Ovary (tissue), 9 donors: ENCODE measurements around the gene ACTR8. TPM values are rescaled to one million over a fixed set of nuclear protein-coding genes. Genes with fewer than 3 reads are reported as not detected.
A peak's percentile ranks its signal among the peaks of the same experiment; 100 is the strongest.

Source experiments
- DNase-seq, 5 donors: peaks; one replicate each; pipeline ENCODE4 v3.0.0-alpha.2; 2019 to 2020
- H3K27ac ChIP-seq, 2 donors: fragments of 200-600 bp; one replicate each; pipeline versions ENCODE4 v1.5.1 to v1.8.0; 2019 to 2022
- H3K27me3 ChIP-seq: fragments of 200-600 bp; one replicate; pipeline ENCODE4 v1.8.0; 2022
- H3K36me3 ChIP-seq: fragments of 200-600 bp; sonication (generic); one replicate; pipeline ENCODE4 v1.5.1; 2019
- H3K4me1 ChIP-seq: one replicate; pipeline ENCODE4 v1.8.1; 2013; ENCODE audit warnings: mild to moderate bottlenecking, moderate library complexity; ENCODE audit not compliant: insufficient read depth
- H3K4me3 ChIP-seq: fragments of 200-600 bp; sonication (generic); one replicate; pipeline ENCODE4 v1.5.1; 2017
- H3K9me3 ChIP-seq, 2 donors: fragments of 200-600 bp in 1 of 2; sonication (generic) in 1 of 2; one replicate each; pipeline versions ENCODE4 v1.5.1 to v1.8.1; 2013 to 2019; ENCODE audit warnings: mild to moderate bottlenecking in 1 of 2, moderate library complexity in 1 of 2
- EP300 ChIP-seq: sonication (generic); formaldehyde crosslinking; IDR thresholded peaks from one replicate; pipeline ENCODE4 v1.6.1; 2017; ENCODE audit warnings: antibody characterized with exemption
- POLR2A ChIP-seq: fragments of 450-650 bp; IDR thresholded peaks from one replicate; pipeline ENCODE4 v1.6.1; 2017; ENCODE audit warnings: antibody characterized with exemption, mild to moderate bottlenecking, moderate library complexity
- WGBS, 3 donors: extraction: QIAGEN DNeasy Blood & Tissue Kit in 1 of 3; methylation state at CpG; one replicate each; pipeline versions ENCODE4 v1.1.5 to v1.1.7; 2013 to 2017; 5-methylcytosine and 5-hydroxymethylcytosine counted together
- intact Hi-C, 4 donors: fragments of 100-400 bp; cut with DNase I; formaldehyde crosslinking; loops; one replicate each; pipeline versions ENCODE4 v1.11.0 to v1.15.1; 2022 to 2023
- polyA plus RNA-seq, 2 donors: library from polyadenylated mRNA; stranded (reverse); fragments of 200-250 nt in 1 of 2; fragments of 350-450 nt in 1 of 2; fragmentation: Illumina TruSeq in 1 of 2; extraction: RNeasy Lipid Tissue Mini Kit (QIAGEN cat#74804) in 1 of 2; gene quantifications; one replicate each; pipeline ENCODE4 v1.2.3, GENCODE V29; 2013 to 2014
- total RNA-seq, 7 donors: library from RNA; depleted of rRNA in 2 of 7; stranded (reverse); fragments of >200 nt in 2 of 7; fragmentation: NEBNext Ultra II Directional in 3 of 7; extraction: Animal tissue kit (Norgen Biotek cat#: 25700) in 3 of 7; gene quantifications; one replicate each; pipeline versions ENCODE4 v1.1.0 to v1.2.4, GENCODE V29; 2016 to 2023
- TF ChIP-seq, protein P1 (sequence below), 3 donors: fragments of 450-650 bp in 2 of 3; fragments of 200-600 bp in 1 of 3; IDR thresholded peaks; one replicate each; pipeline versions ENCODE4 v1.5.1 to v1.8.0; 2016 to 2022; ENCODE audit warnings: antibody characterized with exemption in 3 of 3, mild to moderate bottlenecking in 1 of 3
- donor health status: DM: no; HTN: no; CAD: no; lungs with moderate emphysema.
- donor health status: DM: no; HTN: no; CAD: no.
- donor health status: Bipolar disorder and iron deficiency.
- donor health status: DM: yes; HTN: yes; CAD: no.
- donor health status: DM: no; HTN: no; CAD: no.
- donor health status: DM: yes; HTN: yes; CAD: no.

Gene ACTR8
- total and polyA plus RNA-seq, 9 donors = 9.1 to 34.5 (median 20.6) TPM

DNA sequence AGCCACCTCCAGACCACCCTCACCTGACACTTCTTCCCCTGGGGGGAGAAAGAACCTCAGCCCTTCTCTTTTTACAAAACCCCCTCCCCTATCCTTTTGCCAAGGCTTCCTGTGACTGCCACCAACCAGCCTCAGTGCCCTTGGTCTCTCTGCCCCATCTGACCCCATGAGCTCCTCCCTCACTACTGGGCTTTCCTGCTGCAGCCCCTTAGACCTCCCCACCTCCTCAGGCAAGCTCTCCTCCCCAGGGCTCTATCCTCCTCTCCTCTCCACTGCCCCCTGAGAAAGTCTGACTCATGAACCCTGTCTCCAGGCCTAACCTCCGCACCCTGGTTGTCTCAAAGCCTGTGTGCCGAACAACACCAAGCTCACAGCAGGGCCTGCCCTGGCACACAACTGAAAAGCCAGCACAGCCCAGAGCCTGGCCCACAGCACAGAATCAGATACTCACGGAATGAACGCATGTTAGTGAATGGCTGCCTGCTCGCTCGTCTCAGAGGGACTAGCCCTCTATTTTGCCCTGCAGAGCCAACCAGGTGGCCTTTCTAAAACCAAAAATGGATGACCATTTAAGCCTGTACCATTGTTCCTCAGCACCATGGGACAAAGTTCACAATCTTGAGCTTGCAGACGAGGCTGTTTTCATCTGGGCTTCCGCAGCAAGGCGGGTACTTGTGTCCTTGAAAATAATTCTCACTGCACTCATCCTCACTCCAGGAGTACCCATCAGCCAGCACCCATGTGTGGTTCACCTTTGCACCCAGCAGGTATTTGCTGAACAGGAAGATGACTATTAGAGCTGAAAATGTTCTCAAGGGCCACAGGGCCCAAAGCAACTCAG lies 37.5 kb downstream of the ACTR8 start:
- H3K9me3 ChIP-seq = no peaks in the 10 kb centered on the region
- H3K36me3 ChIP-seq = no peaks in the 10 kb centered on the region
- TF ChIP-seq, protein P1, sequence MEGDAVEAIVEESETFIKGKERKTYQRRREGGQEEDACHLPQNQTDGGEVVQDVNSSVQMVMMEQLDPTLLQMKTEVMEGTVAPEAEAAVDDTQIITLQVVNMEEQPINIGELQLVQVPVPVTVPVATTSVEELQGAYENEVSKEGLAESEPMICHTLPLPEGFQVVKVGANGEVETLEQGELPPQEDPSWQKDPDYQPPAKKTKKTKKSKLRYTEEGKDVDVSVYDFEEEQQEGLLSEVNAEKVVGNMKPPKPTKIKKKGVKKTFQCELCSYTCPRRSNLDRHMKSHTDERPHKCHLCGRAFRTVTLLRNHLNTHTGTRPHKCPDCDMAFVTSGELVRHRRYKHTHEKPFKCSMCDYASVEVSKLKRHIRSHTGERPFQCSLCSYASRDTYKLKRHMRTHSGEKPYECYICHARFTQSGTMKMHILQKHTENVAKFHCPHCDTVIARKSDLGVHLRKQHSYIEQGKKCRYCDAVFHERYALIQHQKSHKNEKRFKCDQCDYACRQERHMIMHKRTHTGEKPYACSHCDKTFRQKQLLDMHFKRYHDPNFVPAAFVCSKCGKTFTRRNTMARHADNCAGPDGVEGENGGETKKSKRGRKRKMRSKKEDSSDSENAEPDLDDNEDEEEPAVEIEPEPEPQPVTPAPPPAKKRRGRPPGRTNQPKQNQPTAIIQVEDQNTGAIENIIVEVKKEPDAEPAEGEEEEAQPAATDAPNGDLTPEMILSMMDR (IDR thresholded peaks at IDR 0.05) = no peak
- no peak for TF ChIP-seq EP300
- H3K4me1 ChIP-seq = peaks cover 5% of the 10 kb centered on the region
- intact Hi-C loops = no loop called here
- no peak for DNase-seq
- no peaks in the 10 kb centered on the region for H3K27me3 ChIP-seq
- no peak overlapping the region for H3K27ac ChIP-seq
- H3K4me3 ChIP-seq = no peak overlapping the region
- WGBS, 3 donors = 85 to 96% (median 93%) methylated on average over 9 of the region's 9 CpGs

GRCh38 chr3:53843195-53844177 lies 38.5 kb downstream of the ACTR8 start:
- WGBS, 3 donors = 76 to 85% (median 78%) methylated on average over 10 of the region's 10 CpGs
- H3K27me3 ChIP-seq = no peaks in the 10 kb centered on the region
- no peak overlapping the region for H3K27ac ChIP-seq
- no peak overlapping the region for H3K4me3 ChIP-seq
- TF ChIP-seq EP300 = no peak
- TF ChIP-seq, protein P1 (IDR thresholded peaks at IDR 0.05) = no peak
- TF ChIP-seq POLR2A = no peak
- H3K4me1 ChIP-seq = peaks cover 5% of the 10 kb centered on the region
- no peaks in the 10 kb centered on the region for H3K36me3 ChIP-seq
- intact Hi-C loops = no loop called here
- no peak for DNase-seq
- H3K9me3 ChIP-seq = no peaks in the 10 kb centered on the region

DNA sequence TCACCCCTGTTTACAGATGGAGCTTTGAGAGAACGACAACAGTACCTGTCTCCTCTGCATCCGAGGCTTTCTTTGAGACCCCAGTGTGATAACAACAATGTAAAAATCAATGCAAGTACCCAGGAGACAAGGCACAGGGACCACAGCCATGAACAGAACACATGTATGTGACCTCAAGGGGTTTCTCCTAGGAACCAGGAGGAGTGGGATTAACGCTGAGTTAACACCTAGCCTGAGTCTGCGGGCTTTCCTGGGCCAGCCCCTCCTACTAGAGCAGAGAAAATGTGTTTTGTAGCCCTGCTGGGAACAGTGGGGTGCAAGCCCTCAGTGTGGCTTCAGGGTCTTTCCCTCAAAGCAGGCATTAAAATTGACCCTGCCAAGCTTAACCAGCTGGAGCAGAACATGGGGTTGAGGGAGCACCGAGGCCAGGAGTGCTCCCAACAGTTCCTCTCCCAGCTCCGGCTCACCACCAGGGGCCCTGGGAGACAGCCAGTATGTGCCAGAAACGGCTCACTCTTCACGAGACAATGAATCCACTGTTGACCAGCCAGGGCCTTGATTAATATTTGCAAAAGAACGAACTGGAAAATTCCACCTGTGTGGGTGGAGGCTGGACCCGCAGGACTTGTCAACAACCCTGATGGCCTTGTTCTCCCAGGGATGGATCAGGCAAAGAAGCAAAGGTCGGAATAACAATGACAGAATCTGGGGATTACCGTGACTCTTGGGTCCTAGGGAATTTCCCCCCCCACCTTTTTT lies 39.3 kb downstream of the ACTR8 start:
- peak in 1 of 5 donors; percentile 27 for DNase-seq
- H3K9me3 ChIP-seq = no peaks in the 10 kb centered on the region
- 39 to 54% (median 49%) methylated on average over 12 of the region's 12 CpGs for WGBS, 3 donors

More for the DNA sequence above, 39.3 kb downstream of the ACTR8 start:
- no peaks in the 10 kb centered on the region for H3K36me3 ChIP-seq
- H3K4me3 ChIP-seq = no peak overlapping the region
- TF ChIP-seq, protein P1 (IDR thresholded peaks at IDR 0.05) = no peak
- TF ChIP-seq POLR2A (no peak), EP300 (no peak)
- H3K27me3 ChIP-seq = no peaks in the 10 kb centered on the region
- no peak overlapping the region for H3K27ac ChIP-seq
- peaks cover 5% of the 10 kb centered on the region for H3K4me1 ChIP-seq
- intact Hi-C loops = no loop called here
